DMS79 treated with DMSO at 0.1 percent for 48 hours (cell line): Measurements from ENCODE around the gene DLD.

Source experiments
- DNase-seq: peaks from one replicate; lab custom pipeline; 2025; lab: John Stamatoyannopoulos, UW

DLD gene

GRCh38 chr7:107969856-107970255 lies 78.9 kb downstream of the DLD start:
- no peak for DNase-seq
